HG03432 (cell line): Measurements from ENCODE around the gene GNG8.

Source experiments
- ATAC-seq: cut with Tn5 transposase; IDR thresholded peaks from one replicate; pipeline ENCODE4 v1.9.1; 2021; ENCODE audit warnings: mild to moderate bottlenecking, moderate library complexity; ENCODE audit not compliant: unreplicated experiment

Gene GNG8

GRCh38 chr19:46635920-46636761 is at the start of gene GNG8:
TSS of gene GNG8 (minus strand) at chr19:46636202. CDS start at chr19:46634682, 1,520 bp downstream.
- ATAC-seq = no peak

GRCh38 chr19:46685189-46685588 is 49.2 kb upstream of the GNG8 start:
- no peak for ATAC-seq

- ATAC-seq = no peak
Observed at GRCh38 chr19:46678110-46678732, 42.2 kb upstream of the GNG8 start.

- ATAC-seq = no peak
Observed at GRCh38 chr19:46674416-46675178, 38.6 kb upstream of the GNG8 start.

- ATAC-seq = no peak
Observed at GRCh38 chr19:46670813-46671212, 34.8 kb upstream of the GNG8 start.

GRCh38 chr19:46668662-46669061 is 32.7 kb upstream of the GNG8 start:
- ATAC-seq = no peak

- no peak for ATAC-seq
Observed at GRCh38 chr19:46665072-46665471, 29.1 kb upstream of the GNG8 start.

- no peak for ATAC-seq
Observed at GRCh38 chr19:46661735-46662592, 26.0 kb upstream of the GNG8 start.

- ATAC-seq = peak; percentile 89
Observed at GRCh38 chr19:46661020-46661731, 25.2 kb upstream of the GNG8 start, which contains the start of gene DACT3. TSS of gene DACT3 (minus strand) at chr19:46661182. CDS start at chr19:46661064, 118 bp downstream.

- peak; percentile 0 for ATAC-seq
Observed at GRCh38 chr19:46660551-46661019, 24.6 kb upstream of the GNG8 start.

- ATAC-seq = no peak
Observed at GRCh38 chr19:46660008-46660517, 24.1 kb upstream of the GNG8 start.

GRCh38 chr19:46659151-46660007 is 23.4 kb upstream of the GNG8 start:
- ATAC-seq = no peak

GRCh38 chr19:46656541-46656940 is 20.5 kb upstream of the GNG8 start:
- ATAC-seq = no peak

GRCh38 chr19:46654621-46655152 is 18.7 kb upstream of the GNG8 start:
- ATAC-seq = no peak

- ATAC-seq = no peak
Observed at GRCh38 chr19:46650445-46650844, 14.4 kb upstream of the GNG8 start.

- no peak for ATAC-seq
Observed at GRCh38 chr19:46648961-46649960, 13.3 kb upstream of the GNG8 start.
